SU-DHL-6 (cell line): ENCODE data around the gene SPINT4.

ENCODE experiments used
- EZH2phosphoT487 ChIP-seq: fragments of 200-600 bp; sonication (generic), shearing (Covaris generic); conservative IDR thresholded peaks from 2 replicates; pipeline ENCODE4 v1.6.1; 2018; ENCODE audit warnings: mild to moderate bottlenecking, antibody characterized with exemption, low read length, moderate library complexity, mixed read lengths
- TF ChIP-seq, protein P1 (sequence below): fragments of 200-600 bp; sonication (generic); IDR thresholded peaks from one replicate; pipeline ENCODE4 v1.5.1; 2017; ENCODE audit warnings: antibody characterized with exemption, mild to moderate bottlenecking, low read length, moderate library complexity; ENCODE audit not compliant: insufficient read depth, poor library complexity, severe bottlenecking

DNA sequence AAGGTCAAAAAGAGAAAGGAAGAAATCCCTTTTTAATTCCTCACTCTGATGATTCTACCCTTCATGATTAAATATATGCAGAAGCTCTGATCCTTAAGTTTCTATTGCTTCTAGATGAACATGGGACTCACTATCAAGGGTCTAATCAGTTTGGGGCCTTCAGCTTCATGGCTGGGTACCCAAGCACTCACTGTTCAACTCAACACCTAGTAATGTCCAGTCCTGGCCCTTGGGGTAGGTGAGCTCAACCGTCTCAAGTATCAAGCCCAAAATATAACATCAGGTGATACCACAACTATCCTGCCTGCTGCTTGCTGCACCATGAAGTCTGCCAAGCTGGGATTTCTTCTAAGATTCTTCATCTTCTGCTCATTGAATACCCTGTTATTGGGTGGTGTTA lies at the start of gene SPINT4:
- TF ChIP-seq, protein P1, sequence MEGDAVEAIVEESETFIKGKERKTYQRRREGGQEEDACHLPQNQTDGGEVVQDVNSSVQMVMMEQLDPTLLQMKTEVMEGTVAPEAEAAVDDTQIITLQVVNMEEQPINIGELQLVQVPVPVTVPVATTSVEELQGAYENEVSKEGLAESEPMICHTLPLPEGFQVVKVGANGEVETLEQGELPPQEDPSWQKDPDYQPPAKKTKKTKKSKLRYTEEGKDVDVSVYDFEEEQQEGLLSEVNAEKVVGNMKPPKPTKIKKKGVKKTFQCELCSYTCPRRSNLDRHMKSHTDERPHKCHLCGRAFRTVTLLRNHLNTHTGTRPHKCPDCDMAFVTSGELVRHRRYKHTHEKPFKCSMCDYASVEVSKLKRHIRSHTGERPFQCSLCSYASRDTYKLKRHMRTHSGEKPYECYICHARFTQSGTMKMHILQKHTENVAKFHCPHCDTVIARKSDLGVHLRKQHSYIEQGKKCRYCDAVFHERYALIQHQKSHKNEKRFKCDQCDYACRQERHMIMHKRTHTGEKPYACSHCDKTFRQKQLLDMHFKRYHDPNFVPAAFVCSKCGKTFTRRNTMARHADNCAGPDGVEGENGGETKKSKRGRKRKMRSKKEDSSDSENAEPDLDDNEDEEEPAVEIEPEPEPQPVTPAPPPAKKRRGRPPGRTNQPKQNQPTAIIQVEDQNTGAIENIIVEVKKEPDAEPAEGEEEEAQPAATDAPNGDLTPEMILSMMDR = no peak
- no peak for TF ChIP-seq EZH2phosphoT487
